NCI-H1092 (cell line): ENCODE data around the gene HSDL1.
A peak's percentile ranks its signal among the peaks of the same experiment; 100 is the strongest.

Experiments used
- DNase-seq: peaks from one replicate; lab custom pipeline; 2025; lab: John Stamatoyannopoulos, UW

The HSDL1 gene

DNA sequence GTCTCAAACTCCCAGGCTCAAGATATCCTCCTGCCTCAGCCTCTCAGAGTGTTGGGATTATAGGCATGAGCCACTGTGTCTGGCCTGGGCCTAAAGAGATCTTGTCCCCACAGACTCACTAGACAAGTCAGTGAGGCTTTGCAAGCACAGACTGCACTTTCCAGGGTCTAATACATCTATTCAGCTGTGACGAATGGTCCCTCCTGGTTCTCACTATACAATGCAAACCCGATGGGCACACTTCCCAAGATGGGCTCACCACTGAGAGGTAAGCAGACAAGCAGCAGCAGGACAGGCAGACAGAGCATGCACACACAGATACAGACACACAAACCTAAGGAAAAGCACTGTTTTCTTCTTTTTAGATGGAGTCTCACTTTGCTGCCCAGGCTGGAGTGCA, 37.1 kb downstream of the HSDL1 start:
- no peak for DNase-seq

DNA sequence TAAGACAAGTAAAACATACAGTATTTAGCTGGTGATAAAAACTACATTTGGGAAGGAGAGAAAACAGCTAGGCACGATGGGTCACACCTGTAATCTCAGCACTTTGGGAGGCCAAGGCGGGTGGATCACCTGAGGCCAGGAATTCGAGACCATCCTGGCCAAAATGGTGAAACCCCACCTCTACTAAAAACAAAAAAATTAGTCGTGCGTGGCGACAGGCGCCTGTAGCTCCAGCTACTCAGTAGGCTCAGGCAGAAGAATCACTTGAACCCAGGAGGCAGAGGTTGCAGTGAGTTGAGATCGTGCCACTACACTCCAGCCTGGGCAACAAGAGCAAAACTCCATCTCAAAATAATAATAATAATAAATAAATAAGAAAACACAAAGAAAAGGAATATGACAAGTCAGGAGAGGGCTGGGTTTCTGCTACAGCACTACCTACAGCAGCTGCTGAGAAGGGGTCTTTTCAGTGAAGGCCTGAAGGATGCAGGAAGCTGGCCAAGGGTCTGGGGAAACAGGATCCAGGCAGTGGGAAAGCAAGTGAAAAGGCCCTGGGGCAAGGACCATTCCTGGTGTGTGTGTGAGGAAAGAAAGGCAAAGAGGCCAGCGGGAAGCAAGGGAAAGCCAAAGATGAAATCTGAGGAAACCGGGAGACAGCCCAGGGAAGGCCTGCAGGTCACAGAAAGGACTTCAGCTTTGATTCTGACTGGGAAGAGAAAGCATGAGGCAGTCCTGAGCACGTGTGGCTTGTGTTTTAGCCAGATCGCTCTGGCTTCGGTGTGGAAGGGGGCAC, 38.8 kb downstream of the HSDL1 start:
- no peak for DNase-seq

DNA sequence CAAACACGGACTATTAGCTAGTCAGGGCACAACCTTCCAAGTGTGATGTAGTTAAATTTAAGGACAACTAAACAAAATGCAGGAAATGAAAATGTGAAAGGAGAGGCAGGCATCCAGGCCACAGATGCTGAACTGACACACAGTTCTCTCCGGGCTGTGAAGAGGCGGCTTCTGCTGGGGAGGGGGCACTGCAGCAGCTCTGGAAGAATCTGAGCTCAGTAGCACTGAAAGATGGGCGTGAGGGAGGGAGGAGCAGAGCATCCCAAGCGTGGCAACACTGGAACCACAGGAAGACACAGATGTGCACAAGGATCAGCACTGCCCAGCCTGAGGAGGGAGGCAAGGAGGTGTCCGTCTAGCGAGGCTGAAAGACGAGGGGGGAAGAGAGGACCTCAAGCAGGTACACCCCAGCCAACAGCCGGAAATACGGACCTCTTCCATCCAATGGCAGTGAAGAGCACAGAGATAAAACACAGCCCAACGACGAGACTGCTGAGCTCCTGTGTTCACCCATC, 39.6 kb downstream of the HSDL1 start:
- DNase-seq = no peak

DNA sequence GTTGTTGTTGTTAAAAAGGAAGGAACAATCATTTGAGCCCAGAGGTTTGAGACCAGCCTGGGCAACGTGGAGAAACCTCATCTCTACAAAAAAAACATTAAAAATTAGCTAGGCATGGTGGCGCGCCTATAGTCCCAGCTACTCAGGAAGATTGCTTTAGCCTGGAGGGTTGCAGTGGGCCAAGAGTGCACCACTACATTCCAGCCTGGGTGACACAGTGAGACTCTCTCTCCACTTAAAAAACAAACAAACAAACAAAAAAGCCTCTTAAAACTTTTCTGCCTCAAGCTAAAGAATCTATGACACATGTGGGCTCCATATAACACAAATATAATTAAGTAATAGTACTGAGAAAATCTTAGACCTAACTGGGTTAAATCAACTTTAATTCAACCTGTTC, 40.7 kb downstream of the HSDL1 start:
- no peak for DNase-seq

DNA sequence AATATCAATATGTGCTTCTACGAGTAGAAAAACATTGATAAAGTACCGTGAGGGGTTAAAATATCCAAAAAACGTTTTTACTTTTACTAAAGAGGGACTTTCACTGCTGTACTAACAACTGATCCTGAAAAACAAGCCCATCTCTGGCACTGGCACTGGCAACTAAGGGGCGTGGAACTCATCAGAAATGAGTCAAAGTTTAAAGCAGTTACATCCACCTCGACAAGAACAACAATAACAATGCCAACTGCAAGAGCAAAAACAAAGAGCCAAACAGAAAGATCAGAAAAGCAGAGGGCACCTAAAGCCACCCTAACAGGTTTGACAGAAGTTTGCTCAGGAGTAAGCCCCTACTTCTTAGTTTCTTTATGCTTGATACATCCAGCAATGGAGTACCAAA, 41.3 kb downstream of the HSDL1 start:
- no peak for DNase-seq

DNA sequence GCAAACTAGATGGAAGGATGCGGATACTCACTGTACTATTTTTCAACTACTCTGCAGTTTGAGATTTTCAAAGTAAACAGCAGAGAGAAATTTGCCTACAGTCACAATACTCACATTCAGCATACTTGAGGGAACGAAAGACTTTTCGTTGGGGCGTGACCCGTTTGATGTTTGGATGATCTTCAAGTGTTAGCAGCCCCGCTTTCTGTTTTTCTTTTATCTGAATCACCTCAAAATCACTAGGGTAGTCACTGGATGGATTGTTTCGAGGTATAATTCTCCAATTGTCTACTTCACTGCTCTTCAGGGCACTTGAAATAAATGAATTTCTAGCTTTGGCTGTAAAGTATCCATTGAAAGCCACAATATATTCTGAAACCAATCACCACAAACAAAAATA, 46.0 kb downstream of the HSDL1 start:
- no peak for DNase-seq

DNA sequence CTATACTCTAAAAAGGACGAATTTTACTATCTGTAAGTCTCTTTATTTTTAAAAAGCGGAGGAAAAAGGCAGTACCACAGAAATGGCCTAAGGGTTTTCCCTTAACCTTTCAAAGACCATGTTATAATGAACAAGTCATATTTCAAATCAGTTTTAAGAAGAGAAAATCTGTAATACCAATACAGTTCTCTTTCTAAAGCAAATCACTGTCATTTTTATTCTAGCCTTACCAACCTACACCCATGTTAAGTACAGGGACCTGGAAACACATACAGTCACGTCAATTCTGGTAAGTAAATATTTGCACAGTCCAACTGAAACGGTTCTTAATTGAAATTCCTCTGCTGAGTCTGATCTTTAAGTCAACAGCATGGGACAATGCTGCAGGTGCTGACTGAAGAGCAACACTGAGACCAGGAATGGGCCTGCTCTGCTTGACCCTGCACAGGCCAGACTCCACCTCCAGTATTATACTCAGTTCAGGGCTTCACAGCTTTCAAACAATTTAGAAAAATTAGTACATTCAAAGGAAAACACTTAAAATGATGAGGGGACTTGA, 48.5 kb downstream of the HSDL1 start:
- DNase-seq = peak; percentile 13

DNA sequence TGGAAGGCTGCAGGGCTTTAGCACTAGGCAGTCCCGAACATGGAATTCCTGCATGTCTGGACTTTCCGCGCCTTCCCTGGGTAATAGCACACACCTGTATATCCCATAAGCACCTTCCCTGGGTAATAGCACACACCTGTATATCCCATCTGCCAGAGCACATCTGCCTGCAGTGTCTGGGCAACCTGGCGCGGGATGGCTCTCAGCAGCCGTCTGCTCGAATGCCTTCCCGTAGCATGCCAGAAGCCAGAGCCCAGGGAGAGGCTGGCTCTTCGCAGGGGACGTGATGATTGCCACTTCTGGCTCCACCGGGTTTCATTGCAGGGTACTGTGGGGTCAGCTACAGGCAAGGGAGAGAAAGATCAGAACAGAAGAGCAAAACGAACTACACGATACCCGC, 49.5 kb downstream of the HSDL1 start:
- no peak for DNase-seq

DNA sequence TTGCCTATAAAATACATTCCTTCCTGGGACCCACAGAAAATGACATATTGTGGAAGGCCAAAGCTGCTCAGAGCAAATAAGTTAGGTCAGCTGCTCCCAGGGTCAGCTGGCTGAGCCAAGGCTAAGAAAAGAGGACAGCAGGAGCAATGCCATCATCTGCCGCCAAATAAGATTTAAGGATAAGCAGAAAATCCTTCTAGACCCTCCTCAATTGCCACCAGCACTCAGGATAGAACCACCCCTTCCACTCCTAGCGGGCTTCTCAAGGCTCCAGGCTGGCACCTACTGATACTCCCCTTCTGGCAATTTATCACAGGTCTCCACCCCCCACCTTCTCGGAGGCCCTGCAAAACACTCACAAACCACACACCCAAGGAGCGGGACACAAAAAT, 51.1 kb downstream of the HSDL1 start:
- no peak for DNase-seq

DNA sequence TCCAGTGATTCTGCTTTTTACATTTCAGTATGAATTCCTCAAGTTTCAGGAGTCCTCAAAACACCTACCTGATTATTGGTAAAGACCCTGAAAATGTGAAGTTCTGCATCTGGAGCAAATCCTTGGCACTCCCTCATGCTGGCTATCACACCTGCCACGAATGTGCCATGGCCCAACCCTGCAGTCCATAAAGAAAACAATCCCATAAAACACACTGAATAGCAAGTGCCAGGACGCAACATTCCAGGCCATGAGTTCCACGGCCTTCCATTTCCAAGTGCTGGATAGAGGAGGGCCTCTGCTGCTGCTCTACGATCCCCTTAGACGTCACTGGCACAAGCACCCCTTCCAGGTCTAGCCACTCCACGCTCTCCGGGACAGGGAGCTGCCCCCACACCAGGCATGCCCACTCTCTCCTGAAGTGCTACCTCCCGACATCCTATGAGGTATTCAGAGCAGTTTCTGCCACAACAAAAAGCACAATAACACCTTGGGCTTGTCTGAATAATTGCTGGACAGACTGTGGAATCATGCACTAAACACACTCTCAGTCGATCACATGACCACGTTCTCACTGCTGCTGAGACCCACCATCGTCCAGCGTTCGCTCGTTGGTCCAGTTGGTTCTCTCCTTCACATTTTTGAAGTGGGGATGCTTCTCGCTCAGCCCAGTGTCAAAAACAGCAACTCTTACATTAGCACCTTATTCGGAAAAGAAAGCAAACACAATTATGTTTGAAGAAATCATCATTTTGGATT, 51.7 kb downstream of the HSDL1 start:
- DNase-seq = no peak

DNA sequence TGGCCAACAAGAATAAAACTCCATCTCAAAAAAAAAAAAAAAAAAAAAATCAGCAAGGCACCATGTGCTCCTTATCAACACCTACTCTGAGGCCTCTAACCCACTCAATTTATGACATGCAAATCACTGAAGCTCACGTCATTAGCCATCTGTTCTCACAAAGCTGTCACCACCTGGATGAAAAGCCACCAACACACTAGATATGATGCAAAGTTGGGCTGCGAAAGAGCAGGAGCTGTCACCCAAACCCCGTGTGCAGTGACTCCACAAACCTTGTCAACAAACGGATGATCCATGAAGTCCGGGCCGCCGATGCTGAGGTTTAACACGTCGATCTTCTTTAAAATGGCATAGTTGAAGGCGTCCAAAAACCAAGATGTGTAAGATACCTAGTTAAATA, 53.5 kb downstream of the HSDL1 start:
- no peak for DNase-seq

DNA sequence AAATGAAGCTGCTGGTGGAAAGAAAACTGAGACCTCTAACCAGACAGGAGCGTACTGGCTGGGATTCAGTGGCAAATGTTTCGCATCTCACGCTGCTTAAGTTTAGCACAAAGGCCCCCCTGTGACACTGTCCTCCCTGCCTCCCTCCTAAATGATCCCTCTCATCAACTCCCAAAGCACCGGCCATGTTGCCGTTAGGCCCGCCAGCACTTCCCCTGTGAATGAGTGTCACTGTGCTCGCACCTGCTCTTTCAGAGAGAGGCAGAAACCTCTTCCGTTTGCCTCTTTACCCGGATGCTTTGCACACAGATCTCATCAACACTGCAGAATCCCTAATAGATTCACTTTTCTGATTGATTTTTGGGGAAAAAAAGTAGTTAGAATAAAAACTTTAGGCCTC, 54.8 kb downstream of the HSDL1 start:
- no peak for DNase-seq

DNA sequence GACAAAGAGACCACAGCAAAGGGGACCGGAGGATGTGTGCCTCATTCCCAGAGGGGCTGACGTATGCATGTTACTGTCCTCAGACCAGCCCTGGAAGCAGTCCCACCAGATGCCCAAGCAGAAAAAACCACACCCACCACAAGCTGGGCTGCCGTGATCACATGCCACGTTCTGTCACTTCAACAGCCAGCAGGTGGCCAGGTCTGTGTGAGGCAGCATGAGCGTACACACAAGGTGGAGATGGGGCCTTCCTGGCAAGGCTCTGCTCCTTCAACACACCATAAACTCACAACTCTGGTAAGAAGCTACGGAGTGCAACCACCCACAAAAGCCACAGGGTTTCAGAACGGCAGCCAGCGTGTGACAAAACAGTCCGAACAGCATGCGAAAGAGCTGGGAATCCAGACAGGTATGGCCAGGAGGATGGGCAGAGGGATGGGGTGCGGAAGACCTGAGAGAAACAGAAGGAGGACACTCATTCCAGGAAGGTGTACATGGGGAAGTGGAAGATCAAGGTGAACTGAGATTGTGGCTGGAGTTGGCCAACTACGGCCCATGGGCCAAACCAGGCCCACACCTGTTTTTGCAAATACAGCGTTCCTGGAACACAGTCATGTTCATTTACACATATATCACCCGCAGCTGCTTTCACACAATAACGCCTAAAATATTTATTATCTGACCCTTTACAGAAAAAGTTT, 56.1 kb downstream of the HSDL1 start:
- DNase-seq = no peak

DNA sequence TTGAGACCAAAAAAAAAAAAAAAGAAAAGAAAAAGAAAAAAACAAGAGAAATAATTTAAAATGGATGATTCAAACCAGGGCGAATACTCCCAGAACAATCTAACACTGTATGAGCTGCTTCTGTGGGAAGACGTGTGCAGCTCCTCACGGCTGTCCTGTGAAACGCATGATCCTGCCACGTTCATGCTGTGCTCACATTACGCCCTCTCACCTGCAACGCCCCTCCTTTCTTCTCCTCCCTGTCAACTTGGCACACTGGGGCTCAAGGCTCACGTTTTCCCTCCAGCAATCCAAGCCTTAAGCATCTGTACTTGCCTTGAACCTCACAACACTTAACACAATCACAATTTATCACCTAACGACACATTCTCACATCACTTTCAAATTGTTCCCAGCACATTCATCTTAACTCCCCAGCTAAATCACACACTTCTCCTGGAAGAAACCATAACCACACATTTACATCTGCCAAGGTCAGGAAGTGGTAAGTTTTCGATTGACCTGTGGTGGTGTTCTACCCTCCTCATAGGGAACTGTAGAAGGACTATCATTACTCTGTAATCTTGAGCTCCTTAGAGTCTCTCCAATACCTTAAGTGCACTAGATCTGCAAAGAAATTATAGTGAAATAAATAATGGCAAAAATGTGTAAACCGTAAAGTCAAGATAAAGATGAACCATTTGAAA, 57.4 kb downstream of the HSDL1 start:
- DNase-seq = no peak

DNA sequence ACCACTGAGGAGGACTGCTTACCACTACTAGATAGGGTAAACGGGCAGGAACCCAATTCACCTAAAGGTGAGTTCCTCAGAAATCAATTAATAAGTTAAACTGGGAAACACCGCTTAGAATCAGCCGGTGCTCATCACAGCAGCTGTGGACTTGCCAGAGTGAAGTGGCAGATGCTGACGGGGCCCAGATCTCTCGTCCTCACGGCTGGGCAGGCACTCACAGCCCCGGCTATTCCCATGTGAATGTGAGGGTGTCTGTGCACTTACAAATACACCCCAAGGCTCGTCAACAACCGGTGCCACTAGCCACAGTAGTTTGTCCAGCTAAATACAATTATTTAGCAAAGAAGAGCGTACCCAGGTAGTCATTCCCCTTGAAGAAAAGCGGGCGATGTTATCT, 58.0 kb downstream of the HSDL1 start:
- DNase-seq = no peak

DNA sequence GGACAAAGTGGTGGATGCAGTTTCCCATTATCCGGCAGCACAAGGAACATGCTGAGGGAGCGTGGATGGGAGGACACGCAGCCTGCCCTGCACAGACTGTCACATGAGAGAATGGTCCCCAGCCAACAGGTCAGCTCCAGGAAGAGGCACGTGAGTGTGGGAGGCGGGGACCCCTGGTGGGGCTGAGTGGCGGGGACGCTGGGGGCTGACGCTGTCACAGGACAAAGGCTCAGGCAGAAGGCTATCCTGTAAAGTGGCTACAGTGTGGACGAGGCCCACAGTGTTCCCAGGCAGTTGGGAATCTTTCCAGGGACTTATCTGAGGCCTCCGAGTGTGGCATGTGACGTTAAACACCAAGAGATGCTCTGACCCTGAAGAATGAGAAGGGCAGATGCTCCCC, 58.6 kb downstream of the HSDL1 start:
- no peak for DNase-seq

DNA sequence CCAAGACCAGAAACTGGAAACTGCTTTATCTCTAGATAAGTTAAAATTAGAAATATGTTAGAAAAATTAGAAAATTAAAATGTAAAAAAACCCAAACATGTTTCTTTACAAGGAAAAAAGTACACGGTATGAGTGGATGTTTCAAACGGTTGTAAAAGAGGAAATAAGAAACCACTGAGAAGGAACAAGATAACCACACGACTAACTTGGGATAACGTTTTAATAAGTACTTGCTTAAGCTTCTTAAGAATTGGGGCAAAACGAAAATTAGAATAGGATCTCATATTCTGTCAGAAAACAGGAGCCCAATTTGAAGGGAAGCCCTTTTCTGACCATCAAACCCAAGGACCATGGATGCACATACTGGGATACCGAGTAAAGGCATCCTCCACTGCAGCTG, 59.2 kb downstream of the HSDL1 start:
- DNase-seq = no peak

DNA sequence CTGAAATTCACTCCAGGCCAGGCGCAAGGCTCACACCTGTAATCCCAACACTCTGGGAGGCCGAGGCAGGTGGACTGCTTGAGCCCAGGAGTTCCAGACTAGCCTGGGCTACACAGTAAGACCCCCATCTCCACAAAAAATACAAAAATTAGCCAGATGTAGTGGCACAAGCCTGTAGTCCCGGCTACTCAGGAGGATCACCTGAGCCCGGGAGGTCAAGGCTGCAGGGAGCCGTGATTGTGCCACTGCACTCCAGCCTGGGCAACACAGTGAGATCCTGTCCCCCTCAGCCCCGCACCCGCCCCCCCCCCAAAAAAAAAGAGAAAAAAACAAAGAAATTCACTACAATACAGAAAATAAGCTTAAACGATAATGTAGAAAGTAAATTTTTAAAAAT, 59.7 kb downstream of the HSDL1 start:
- no peak for DNase-seq

DNA sequence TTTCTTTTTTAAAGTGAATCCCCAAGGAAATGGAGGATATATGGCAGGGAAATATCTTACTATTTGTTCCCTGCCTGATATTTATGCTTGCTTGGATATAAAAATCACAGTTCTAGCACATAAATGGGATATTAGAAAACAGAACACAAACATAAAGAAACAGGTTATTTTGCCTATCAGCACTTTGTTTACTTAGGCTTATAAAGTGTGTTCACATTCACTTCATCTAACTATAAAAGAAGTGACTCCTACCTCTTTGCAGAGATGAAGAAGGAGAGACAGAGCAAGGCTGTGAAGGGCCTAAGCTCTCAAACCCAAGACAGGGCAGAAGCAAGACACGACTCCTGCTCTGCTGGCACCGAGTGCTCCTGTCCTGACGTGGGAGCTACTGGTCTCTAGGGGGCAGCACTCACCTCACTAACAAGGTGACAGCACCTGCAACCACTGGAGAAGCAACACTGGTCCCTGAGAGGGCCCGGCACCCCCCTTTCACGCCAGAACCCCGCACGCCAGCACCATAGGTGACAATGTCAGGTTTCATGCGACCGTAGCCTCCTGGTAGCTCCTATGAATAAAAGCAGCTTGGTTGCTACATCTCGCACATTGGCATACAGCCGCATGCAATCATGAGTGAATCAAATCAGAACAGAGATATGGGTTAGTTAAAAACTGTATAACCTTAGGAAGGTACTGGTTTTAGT, 60.3 kb downstream of the HSDL1 start:
- peak; percentile 35 for DNase-seq

DNA sequence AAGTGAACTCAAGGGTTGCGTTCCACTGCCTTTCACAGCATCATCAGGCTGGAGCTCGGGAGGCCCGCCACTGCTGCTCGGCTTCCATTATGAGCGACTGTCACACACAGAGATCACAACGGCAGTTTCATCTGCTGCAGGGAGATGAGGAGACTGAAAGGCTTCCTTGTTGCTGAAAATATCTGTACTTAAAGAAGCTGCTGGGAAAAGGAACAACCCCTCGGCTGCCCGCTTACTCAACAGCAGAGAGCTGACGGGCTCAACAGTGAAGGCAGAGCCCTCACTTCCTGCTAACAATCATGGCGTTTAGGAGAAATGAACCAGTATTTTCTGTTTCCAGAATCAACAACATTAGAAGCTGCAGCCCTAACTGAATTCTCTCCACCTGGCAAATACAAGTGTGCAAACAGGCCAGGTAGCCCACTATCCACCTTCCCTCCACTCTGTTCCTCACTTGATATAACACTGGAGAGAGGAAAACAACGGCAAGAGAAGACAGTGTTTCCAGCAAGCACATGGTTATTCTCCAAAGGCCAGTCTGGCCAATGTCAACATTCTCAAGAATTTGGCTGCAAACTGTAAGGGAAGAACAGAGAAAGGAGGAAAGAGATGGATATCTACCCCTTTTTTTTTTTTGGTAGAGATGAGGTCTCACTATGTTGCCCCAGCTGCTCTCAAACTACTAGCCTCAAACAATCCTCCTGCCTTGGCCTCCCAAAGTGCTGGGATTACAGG, 62.0 kb downstream of the HSDL1 start:
- DNase-seq = no peak

DNA sequence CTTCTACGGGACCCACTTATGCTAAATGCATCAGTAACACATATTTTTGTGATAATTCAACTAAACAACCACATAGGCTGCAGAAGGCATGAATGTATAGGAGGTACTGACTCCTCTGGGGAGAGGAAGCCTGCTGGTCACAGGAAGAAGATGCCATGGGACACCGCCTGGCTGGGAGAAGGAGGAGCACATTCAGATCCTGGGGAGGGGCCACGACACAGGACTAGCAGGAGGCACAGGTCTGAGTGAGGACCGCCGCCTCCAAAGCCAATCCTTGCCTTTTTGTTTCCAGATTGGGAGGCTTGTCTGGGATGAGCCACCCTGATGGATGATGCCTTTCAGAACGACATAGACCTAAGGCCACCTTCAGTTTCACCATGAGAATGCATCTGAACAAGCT, 62.9 kb downstream of the HSDL1 start:
- DNase-seq = no peak
